ENCODE data around the gene HCK.

HCK gene

DNA sequence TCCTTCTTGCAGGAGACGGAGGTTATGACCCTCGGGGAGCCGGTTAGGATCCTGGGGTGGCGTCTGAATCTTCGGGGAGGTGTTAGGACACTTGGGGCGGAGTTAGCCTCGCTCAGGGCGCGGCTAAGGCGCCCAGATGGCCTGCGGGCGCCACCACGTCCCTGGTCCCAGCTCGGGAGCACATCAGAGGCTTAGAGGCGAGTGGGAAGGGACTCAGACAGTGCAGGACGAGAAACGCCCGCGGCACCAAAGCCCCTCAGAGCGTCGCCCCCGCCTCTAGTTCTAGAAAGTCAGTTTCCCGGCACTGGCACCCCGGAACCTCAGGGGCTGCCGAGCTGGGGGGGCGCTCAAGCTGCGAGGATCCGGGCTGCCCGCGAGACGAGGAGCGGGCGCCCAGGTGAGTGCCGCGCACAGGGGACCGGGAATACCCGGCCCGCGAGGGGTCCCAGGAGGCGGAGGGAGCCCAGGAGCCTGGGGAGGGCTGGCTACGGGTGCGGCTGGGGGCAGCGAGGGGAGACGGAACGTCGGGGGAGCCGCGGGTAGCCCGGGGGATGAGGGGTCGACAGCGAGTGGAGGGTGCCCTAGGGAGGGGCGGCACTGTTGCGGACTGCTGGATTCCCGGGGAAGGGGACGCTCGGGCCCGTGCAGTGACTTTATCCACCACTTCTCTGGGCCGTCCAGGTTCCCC lies at the start of gene HCK:
HCK (plus strand) TSS at position 153 of the 688 bp plus-strand sequence.
- in situ Hi-C loops (cut with HindIII; ENCODE audit: low sequenced_read_pairs): no loop called here
- DNase-seq (ENCODE audit: low read depth, low spot score): no peak
- TF ChIP-seq, protein P1, sequence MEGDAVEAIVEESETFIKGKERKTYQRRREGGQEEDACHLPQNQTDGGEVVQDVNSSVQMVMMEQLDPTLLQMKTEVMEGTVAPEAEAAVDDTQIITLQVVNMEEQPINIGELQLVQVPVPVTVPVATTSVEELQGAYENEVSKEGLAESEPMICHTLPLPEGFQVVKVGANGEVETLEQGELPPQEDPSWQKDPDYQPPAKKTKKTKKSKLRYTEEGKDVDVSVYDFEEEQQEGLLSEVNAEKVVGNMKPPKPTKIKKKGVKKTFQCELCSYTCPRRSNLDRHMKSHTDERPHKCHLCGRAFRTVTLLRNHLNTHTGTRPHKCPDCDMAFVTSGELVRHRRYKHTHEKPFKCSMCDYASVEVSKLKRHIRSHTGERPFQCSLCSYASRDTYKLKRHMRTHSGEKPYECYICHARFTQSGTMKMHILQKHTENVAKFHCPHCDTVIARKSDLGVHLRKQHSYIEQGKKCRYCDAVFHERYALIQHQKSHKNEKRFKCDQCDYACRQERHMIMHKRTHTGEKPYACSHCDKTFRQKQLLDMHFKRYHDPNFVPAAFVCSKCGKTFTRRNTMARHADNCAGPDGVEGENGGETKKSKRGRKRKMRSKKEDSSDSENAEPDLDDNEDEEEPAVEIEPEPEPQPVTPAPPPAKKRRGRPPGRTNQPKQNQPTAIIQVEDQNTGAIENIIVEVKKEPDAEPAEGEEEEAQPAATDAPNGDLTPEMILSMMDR (IDR thresholded peaks at IDR 0.05; ENCODE audit: low read depth, low read length): no peak
- no peak within 1 kb of the TSS for H3K4me3 ChIP-seq (ENCODE audit: low read depth, low read length)

DNA sequence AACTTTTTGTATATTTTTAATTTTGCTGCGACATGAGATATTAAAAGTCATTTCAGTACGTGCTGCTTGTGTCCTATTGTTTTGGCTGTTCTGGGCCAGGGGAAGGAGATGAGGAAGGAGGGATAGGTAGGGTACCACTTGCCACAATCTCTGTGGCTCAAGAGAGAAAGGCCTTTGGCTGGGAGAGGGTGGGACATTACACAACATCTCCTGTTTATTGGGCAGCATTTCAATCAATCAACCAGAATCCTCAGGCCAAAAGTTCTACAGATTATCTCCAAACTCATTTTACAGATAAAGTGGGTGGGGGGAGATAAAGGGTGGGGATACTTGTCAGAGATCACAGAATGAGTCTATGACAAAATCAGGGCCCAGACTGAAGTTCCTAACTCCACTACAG lies 48.7 kb upstream of the HCK start:
- H3K4me3 ChIP-seq (ENCODE audit: low read depth, low read length): no peak overlapping the region
- TF ChIP-seq, protein P1 (IDR thresholded peaks at IDR 0.05; ENCODE audit: low read depth, low read length): no peak
- in situ Hi-C loops (cut with HindIII; ENCODE audit: low sequenced_read_pairs): no loop called here
- no peak for DNase-seq (ENCODE audit: low read depth, low spot score)

DNA sequence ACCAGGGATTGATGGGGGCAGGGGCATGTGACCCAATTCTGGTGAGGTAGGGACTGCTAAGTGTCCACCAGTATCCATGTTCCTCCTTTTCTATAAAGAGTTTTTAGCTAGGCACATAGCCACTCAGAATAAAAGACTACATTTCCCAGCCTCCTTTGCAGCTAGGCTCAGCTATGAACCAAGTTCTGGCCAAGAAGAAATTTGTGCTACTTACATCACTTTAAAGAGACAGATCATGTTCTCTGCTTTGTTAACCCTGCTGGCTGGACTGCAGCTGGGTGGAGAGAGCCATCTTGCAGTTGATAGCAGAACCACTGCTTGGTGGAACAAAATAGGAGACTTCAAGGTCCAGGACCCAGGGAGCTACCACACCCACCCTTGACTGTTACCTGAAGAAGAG lies 47.1 kb upstream of the HCK start:
- no peak overlapping the region for H3K4me3 ChIP-seq (ENCODE audit: low read depth, low read length)
- TF ChIP-seq, protein P1 (IDR thresholded peaks at IDR 0.05; ENCODE audit: low read depth, low read length): no peak
- in situ Hi-C loops (cut with HindIII; ENCODE audit: low sequenced_read_pairs): no loop called here
- no peak for DNase-seq (ENCODE audit: low read depth, low spot score)

DNA sequence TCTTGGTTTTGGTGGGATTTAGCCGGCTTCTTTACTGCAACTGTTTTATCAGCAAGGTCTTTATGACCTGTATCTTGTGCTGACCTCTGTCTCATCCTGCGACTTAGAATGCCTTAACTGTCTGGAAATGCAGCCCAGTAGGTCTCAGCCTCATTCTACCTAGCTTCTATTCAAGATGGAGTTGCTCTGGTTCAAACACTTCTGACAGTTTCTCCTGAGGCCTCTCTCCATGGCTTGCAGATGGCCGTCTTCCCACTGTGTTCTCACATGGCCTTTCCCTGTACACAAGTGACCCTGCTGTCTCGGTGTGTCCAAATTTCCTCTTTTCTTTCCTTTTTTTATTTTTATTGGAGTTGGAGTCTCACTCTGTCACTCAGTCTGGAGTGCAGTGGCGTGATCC lies 46.0 kb upstream of the HCK start:
- no peak overlapping the region for H3K4me3 ChIP-seq (ENCODE audit: low read depth, low read length)
- DNase-seq (ENCODE audit: low read depth, low spot score): no peak
- TF ChIP-seq, protein P1 (IDR thresholded peaks at IDR 0.05; ENCODE audit: low read depth, low read length): no peak
- in situ Hi-C loops (cut with HindIII; ENCODE audit: low sequenced_read_pairs): no loop called here

DNA sequence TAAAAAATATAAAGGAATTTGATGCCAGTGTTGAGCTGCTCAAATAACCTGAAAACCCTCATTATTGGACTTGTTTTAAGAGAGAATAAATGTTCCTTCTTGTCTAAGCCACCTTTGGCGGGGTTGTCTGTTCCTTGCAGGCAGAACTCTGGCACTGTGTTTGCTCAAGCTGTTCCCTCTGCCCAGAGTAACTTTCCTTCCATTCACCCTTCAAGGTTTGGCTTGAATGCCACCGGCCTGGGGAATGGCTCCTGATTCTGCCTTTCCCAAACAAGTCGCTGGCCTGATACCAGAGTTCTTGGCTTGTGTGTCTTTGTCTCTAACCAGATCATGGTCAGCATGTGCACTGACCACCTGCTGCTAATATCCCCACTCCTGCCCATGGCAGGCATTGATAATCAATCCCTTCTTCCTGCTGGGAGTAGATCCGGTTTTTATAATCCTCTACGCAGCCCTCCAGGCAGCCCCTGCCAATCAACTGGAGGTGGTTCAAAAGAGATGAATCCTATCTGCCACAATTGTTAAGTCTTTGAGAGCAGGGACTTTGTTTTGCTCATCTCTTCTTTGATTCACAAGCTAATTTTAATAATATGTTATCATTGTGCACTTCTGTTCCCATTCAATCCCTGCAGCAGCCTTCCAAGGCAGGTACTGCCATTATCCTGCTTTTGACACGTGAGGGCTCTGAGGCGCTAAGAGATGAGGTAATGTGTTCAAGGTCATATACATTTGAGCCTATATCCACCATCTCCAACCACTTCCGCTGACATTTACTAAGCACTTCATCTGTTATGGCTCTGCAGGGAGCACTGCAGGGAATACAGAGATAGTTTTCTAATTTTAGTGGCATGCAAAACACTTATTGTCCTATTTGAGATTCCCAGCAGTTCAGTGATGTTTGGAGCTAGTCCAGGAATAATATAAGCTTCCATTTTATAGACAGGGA lies 44.9 kb upstream of the HCK start:
- TF ChIP-seq, protein P1 (IDR thresholded peaks at IDR 0.05; ENCODE audit: low read depth, low read length): no peak
- in situ Hi-C loops (cut with HindIII; ENCODE audit: low sequenced_read_pairs): no loop called here
- no peak overlapping the region for H3K4me3 ChIP-seq (ENCODE audit: low read depth, low read length)

DNA sequence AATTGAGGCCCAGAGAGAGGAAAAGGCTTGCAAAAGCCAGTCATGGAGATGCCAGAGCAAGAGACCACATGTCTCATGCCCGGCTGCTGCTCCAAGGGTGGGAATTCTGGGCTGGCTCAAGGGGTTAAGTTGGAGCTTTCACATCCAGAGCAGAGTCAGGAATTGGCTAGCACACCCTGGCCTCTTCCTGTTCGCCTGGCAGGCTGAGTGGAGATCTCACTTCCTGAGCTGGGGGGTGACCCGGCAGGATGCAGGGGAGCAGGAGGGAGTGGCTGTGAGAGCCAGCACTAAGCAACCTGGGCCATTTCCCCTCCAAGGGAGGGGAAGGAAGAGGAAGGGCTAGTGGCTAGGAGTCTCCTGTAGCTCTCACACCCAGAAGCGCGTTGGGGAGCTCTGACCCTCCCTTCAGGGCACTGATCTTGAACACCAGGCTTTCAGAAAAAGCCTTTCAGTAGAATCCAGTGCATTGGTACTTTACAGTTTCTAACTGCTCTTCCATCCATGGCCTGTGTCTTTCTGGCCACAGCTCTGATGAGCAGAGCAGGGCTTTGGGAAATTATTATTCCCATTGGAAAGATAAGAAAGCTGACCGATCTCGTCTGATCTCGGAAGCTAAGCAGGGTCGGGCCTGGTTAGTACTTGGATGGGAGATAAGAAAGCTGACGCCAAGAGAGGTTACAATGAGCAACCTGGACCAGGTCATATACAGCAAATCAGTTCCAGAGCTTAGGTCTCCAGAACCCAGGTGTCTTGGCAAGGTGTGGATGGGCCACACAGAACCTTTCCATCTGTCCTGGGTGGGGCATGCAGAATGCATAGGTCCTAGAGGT lies 44.0 kb upstream of the HCK start:
- in situ Hi-C loops (cut with HindIII; ENCODE audit: low sequenced_read_pairs): no loop called here
- TF ChIP-seq, protein P1 (IDR thresholded peaks at IDR 0.05; ENCODE audit: low read depth, low read length): no peak
- no peak for DNase-seq (ENCODE audit: low read depth, low spot score)
- no peak overlapping the region for H3K4me3 ChIP-seq (ENCODE audit: low read depth, low read length)

More for the DNA sequence above, 44.9 kb upstream of the HCK start:
- DNase-seq (ENCODE audit: low read depth, low spot score): peak; percentile 18
